Measurements from ENCODE around the gene KRTAP12-4. TPM values are rescaled to one million over a fixed set of nuclear protein-coding genes. Genes with fewer than 3 reads are reported as not detected.
"Not testable (repeated sequence)": the region's sequence is repeated elsewhere in the genome, so short reads cannot be mapped to it uniquely, and the experiment has no call there.

The KRTAP12-4 gene
- total and polyA plus RNA-seq, 9 of the 15 experiments (the other 6 are each of a cell fraction or from before 2014, with no cell fraction given), result not detected

GRCh38 chr21:44639331-44639655, 15.2 kb downstream of the KRTAP12-4 start:
- H3K4me2 ChIP-seq (ENCODE audit: insufficient read depth, low read length), result no peak overlapping the region
- in situ Hi-C loops (cut with MboI) (no loop called here), intact Hi-C loops (cut with micrococcal nuclease) (no loop called here)
- no peak overlapping the region for H2AFZ ChIP-seq (ENCODE audit: low read depth, low read length)
- CTCF ChIA-PET (ENCODE audit: low intra/inter-chr PET ratio), result no interaction called here
- no peak overlapping the region for H3K27ac ChIP-seq (ENCODE audit: extremely low read depth, low read depth, low read length)
- BruUV-seq (replicated peaks), result no TSS peak
- no peak for FAIRE-seq
- TF ChIP-seq PATZ1 (CRISPR knock-in tag; IDR thresholded peaks at IDR 0.05; ENCODE audit: borderline replicate concordance) (no peak), SRSF3 (IDR thresholded peaks at IDR 0.05; ENCODE audit: insufficient read depth, low read length) (no peak), ZSCAN32 (CRISPR knock-in tag; IDR thresholded peaks at IDR 0.05) (no peak), SMARCA4 (IDR thresholded peaks at IDR 0.05) (no peak), MCM2 (IDR thresholded peaks at IDR 0.05; ENCODE audit: low read depth) (no peak), TCF7 (IDR thresholded peaks at IDR 0.05; ENCODE audit: borderline replicate concordance) (no peak), MYBL2 (IDR thresholded peaks at IDR 0.05; ENCODE audit: low read depth) (no peak), MYBL2 (CRISPR knock-in tag; IDR thresholded peaks at IDR 0.05; ENCODE audit: borderline replicate concordance) (no peak), BRD4 (IDR thresholded peaks at IDR 0.05) (no peak), ZNF280B (CRISPR knock-in tag; IDR thresholded peaks at IDR 0.05) (no peak), ATF2 (CRISPR knock-in tag; IDR thresholded peaks at IDR 0.05) (no peak)
- H3K9me1 ChIP-seq (ENCODE audit: control insufficient read depth, insufficient read depth, low read length), result no peaks in the 10 kb centered on the region
- no peak for ATAC-seq
- H3K9ac ChIP-seq (ENCODE audit: insufficient read depth in 1 of 2, low read depth in 2 of 2, low read length in 2 of 2), result no peak overlapping the region
- POLR2A ChIA-PET, result interaction anchor here (0.6 kb wide), 1 partner anchor 28 kb away, joined by 3 read pairs; no protein-coding TSS in a partner anchor
- 12% methylated on average over 12 of the region's 12 CpGs for WGBS (ENCODE audit: insufficient coverage, low coverage, missing lambda C conversion rate)
- no peaks in the 10 kb centered on the region for H4K20me1 ChIP-seq (replicated peaks; ENCODE audit: control insufficient read depth, insufficient read depth, low read length)
- peaks cover 0 to 3% of the 10 kb centered on the region in 2 experiments; a peak in 2 of 5 replicates for H3K4me1 ChIP-seq (replicated peaks in 1 of 2; ENCODE audit: control insufficient read depth in 2 of 2, insufficient read depth in 2 of 2, low read length in 2 of 2)
- no peak for DNase-seq (ENCODE audit: extremely low read depth in 1 of 4, low spot score in 3 of 4)
- no peaks in the 10 kb centered on the region for H3K79me2 ChIP-seq (ENCODE audit: control insufficient read depth, insufficient read depth, low read length)
- H3K4me3 ChIP-seq, result no peak overlapping the region
- no peaks in the 10 kb centered on the region for H3K36me3 ChIP-seq (ENCODE audit: control insufficient read depth, insufficient read depth, low read length)
- peaks cover 0 to 6% of the 10 kb centered on the region in 2 experiments; a peak in 2 of 5 replicates for H3K27me3 ChIP-seq (ENCODE audit: control insufficient read depth in 2 of 2, insufficient read depth in 2 of 2, low read length in 2 of 2)
- H3K9me3 ChIP-seq (replicated peaks; ENCODE audit: control insufficient read depth, insufficient read depth, low read depth, low read length), result peaks cover 2% of the 10 kb centered on the region

GRCh38 chr21:44638506-44639330, 15.7 kb downstream of the KRTAP12-4 start:
- ATAC-seq; H3K4me2 ChIP-seq (ENCODE audit: insufficient read depth, low read length); H3K9me3 ChIP-seq (replicated peaks; ENCODE audit: control insufficient read depth, insufficient read depth, low read depth, low read length); BruUV-seq (replicated peaks); H3K4me1 ChIP-seq (replicated peaks in 1 of 2; ENCODE audit: control insufficient read depth in 2 of 2, insufficient read depth in 2 of 2, low read length in 2 of 2); H4K20me1 ChIP-seq (replicated peaks; ENCODE audit: control insufficient read depth, insufficient read depth, low read length); FAIRE-seq; H2AFZ ChIP-seq (ENCODE audit: low read depth, low read length); intact Hi-C loops (cut with micrococcal nuclease); H3K36me3 ChIP-seq (ENCODE audit: control insufficient read depth, insufficient read depth, low read length); H3K9ac ChIP-seq (ENCODE audit: insufficient read depth in 1 of 2, low read depth in 2 of 2, low read length in 2 of 2); H3K27ac ChIP-seq (ENCODE audit: extremely low read depth, low read depth, low read length); H3K27me3 ChIP-seq (ENCODE audit: control insufficient read depth in 2 of 2, insufficient read depth in 2 of 2, low read length in 2 of 2); DNase-seq (ENCODE audit: extremely low read depth in 1 of 4, low spot score in 3 of 4); in situ Hi-C loops (cut with MboI); H3K79me2 ChIP-seq (ENCODE audit: control insufficient read depth, insufficient read depth, low read length); H3K4me3 ChIP-seq; H3K9me1 ChIP-seq (ENCODE audit: control insufficient read depth, insufficient read depth, low read length): not testable (repeated sequence)
- WGBS (ENCODE audit: insufficient coverage, low coverage, missing lambda C conversion rate), result 14% methylated on average over 14 of the region's 21 CpGs
- ChIA-PET POLR2A (interaction anchor here (0.6 to 1.0 kb wide), 2 partner anchors 16 to 27 kb away, joined by 3 read pairs; no protein-coding TSS in a partner anchor), CTCF (ENCODE audit: low intra/inter-chr PET ratio) (interaction anchor here (0.6 kb wide), 1 partner anchor 104 kb away, joined by 3 read pairs; no protein-coding TSS in a partner anchor)
